Limb (tissue), 2 donors: ENCODE results near the gene CEP131.

Source experiments
- DNase-seq, 2 donors: peaks; one replicate each; pipeline ENCODE4 v3.0.0-alpha.2; 2016; ENCODE audit errors: extremely low spot score in 2 of 2

The CEP131 gene

DNA sequence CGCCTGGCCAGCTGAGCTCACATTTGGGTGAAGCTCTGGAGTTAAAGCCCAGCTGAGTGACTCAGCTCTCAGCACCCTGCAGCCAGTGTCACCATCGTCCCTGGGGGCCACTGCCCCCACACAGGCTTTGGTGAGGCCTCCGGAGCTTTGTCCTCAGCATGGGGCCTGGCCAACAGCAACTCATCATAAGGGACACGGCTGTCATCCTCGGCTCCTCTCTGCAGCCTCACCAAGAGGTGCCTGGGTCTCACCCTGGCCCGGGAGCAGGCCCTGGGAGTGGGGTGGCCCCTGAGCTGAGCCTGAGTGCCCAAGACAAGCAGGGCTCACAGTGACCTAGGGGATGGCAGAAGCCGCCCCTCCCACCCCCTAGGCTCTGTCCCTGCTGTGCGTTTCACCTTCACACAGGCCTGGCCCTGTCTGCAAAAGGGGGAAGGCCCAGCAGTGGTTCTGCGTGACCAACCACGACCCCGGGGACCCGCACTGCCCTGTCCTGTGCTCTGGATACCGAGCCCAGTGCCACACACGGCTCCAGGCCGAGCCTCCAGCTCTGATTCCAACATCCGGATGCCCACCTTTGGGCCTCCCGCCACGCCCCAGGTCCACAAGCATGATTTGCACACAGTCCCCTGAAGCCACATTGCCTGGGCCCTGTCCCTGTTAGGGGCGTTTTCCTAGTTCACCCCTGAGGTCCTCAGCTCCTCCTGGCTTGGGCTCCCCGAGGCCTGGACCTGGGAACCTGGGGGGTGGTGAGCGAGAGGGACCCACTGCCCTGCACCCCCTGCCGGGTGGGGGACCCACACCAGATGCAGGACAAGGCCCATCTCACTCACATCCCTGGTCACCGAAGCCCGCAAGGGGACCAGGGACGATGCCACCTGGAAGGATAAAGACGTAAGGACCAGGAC lies 34.9 kb downstream of the CEP131 start:
- DNase-seq: no peak

DNA sequence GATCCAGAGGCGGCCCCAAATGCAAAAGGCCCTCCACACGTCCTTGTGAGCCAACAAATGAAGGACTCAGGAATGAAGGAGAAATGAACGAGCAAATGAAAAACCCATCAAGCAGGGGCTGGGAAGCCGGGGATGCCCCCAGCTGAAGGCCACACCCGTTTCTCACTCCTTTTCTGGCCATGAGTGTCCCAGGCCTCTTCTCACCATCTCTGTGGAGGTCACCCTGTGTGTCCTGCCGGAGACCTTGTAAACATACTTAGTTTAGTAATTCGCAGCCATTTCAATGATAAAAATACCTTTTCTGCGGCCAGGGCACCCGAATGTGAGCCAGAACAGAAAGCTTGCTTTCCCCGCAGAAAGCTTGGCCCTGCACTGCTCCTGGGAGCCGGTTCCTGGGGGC lies 35.6 kb downstream of the CEP131 start:
- no peak for DNase-seq

DNA sequence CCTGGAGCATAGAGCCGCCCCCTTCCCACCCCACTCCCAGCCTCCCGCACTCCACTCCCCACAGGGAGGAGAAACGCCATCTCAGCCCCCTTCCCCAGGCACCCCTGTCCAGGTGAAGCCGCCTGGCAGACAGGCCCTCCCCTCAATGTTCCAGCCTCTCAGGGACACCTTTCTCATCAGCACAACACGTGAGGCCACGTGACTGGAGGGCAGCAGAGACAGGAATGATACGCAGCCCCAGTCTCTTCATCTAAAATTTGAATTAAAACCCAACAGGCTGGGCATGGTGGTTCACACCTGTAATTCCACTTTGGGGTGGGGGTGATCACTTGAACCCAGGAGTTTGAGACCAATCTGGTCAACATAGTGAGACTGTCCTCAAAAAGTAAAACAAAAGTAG lies 36.6 kb downstream of the CEP131 start:
- no peak for DNase-seq

DNA sequence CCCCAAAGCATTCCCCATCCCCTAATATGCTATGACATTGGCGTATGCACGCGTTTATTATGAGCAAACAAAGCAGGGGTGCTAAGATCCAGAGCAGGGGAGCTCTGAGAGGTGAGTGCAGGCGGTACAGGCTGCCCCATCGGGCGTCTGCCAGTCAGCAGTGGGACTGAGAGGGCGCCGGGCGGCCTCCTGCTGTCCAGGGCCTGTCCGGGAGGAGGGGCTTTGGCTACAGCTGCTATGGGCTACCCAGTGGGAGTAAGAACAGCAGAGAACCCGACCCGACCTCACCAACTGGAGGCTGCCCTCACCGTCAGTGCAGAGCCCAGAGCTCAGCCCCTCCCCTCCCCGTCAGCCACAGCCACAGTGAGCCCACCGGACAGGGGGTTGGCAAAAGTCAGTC lies 38.2 kb downstream of the CEP131 start:
- no peak for DNase-seq

DNA sequence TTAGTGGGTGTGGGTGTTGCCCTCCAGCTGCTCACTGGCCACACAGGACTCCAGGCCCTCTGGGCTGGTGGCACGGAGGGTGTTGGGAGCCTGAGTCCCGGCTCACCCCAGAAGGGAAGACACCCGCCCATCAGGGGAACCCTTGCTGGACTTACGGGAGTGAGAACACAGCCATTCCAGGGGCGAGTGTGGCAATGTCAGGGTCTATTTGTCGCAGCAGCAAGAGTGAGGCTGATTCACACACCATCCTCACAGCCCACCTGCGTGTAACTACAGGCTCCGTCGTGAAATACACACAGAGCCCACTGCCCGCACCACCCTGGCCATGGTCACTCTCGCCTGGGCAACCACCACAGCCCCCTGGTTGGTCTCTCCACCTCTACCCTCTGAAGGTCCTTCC lies 39.0 kb downstream of the CEP131 start:
- DNase-seq: no peak

DNA sequence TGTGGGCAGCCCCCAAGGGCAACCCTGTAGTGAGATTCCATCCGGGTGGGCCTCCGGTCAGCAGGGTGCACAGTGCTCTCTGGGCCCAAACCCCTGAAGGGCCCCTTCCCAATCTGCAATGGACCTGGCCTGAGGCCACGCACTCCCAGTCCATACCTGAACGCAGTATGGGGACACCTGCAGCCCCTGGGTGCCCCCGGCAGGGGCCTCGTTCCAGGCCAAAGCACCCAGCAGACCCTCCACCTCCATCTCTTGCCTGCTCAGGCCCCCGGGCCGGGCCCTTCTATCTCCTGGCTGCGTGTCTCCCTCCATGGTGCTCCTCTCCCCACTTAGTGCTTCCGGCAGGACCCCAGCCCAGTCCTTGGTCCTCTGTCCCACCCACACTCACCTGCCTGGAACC lies 39.4 kb downstream of the CEP131 start:
- DNase-seq: no peak

DNA sequence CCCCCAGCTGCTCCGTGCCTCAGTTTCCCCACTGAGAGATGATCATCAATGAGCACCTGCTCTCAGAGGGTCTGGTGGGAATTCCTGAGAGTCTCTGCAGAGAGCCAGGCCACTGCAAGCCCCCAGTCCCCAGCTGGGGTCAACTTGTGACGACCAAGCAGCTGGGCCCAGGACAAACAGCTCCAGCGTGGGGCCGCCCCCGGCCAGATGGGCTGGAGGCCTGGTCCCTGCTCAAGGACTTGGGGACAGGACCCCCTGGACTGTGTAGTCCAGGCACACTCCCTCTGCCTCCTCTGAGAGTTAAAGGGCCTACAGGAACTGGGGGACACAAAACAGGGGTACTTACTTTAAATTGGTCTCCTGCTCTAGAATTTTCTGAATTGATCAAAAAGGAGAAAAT lies 40.2 kb downstream of the CEP131 start:
- DNase-seq: no peak

DNA sequence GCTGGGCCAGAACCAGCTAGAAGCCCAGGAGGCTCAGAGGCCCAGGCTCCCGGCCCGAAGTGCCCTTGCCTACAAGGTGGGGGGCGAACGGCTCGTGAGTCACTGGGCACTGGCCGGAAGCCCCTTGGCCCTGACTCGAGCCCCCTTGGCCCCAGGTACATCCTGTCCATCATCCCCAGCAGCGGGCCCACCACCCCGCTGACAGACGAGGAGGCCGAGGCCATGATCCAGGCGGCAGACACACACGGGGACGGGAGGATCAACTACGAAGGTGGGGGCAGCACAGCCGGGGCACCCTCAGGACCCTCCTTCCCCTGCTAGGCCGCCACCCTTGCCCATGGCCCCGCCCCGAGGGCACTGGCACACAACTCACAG lies 41.0 kb downstream of the CEP131 start:
- no peak for DNase-seq

DNA sequence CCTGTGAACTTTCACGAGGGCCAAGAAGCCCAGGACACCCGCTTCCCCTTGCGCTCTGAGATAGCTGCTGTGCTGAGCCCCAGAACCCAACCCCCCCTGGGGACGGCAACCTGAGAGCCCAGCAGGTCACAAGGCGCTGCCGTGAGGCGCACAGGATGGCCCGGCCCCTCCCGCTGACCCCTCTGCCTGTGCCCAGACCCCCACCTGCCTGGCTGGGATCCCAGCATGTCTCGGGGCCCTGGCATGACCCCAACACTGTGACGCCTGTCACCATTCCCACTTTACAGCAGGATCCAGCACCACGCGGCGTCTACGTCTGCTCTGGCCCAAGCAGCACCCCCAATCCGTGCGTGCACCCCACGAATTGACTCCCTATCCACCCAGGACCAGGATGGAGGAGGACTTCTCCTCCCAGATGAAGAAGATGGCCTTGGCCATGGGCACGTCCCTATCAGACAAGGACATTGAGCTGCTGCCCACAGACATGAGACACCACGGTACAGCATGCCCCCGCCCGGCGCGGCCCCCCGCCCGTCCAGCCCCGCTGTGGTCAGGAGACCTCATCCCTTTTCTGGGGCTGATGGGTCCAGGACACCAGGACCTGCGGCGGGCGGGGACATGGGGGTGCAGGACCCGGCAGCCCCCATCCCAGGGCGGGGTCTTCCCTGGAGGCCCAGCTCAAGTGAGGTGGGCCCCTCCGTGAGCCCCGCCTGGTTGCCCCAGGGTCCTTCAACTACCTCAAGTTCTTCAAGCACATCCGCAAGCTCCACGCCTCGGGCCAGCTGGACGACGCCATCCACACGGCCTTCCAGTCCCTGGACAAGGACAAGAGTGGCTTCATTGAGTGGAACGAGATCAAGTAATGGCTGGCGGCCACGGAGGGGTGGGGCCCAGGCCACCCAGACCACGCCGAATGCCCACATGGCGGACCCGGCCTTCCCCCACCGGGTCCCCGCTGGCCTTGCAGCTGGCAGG lies 41.6 kb downstream of the CEP131 start:
- DNase-seq: no peak

DNA sequence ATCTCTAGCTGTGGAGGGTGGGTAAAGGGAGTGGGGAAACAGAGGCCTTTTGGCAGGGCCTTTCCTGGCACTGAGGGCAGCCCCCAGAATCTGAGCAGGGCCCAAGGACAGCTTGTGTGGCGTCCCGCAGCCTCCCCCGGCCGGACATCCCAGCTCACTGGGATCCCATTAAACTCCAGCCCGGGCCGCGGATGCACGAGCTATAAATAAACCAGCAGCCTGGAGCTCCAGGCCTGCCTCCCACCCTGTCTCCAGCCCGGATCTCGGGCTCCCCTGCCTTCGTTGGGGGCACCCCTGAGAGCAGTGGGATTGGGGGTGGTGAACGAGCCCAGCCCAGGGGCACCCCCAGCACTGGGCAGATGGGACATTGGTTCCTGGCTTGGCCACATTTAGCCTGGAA lies 42.9 kb downstream of the CEP131 start:
- DNase-seq: no peak

DNA sequence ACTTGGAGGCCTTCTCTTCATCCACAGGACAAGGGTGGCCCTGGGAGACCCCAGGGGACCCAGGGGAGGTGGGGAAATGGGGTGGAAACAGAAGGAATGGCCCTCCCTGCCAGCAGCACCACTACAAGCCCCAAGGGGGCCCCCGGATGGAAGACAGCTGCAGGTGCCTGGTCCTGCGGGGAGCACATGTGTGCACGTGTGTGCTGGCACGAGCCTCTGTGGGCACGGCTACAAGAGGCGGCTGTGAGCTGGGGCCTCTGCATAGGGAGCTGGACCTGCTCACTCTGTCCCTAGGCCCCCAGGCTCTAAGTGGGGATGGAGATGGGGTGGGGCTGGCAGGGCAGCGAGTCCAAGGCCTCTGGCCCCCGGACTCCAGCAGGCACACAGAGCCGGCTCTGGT lies 43.5 kb downstream of the CEP131 start:
- no peak for DNase-seq

DNA sequence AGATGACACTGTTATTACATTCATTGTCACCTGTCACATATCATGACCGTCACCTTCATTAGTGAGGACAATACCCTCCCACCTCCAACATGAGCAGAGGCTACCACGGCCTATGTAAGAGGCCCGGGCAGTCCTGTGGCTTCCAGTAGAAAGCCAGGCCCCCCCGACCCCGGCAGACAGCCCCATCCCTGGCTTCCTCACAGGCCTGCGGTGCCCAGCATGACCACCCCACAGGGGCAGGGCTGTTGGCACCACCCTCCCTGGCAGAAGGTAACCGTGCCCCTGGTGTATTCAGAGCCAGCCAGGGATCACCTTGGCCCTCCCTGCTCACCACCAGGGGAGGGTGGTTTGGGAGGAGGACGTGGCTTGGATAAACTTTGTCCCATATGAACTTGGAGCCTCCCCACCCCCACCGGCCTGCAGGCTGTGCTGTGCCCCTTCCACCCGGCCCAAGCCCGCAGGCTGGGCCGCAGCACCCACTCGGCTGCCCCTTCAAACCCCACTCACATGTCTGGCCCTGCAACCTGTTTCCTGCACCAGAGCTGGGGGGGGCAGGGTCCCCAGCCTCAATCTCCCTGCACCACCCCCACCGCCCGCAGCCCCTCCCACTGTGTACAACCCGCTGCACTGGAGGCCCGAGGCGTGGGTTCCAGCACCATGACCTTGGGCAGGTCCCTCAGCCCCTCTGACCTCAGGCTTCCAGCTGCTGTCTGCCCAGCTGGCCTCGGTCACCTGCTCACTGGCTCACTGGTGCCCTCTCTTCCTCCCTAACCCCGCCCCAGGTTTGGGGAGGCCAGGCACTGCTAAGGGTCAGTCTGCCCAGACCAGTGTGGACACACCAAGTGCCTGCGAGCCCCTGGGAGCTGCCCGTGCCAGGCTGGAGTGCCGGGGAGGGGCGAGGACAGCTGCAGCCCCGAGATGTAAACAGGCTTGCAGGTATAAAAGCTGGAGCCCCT lies 44.4 kb downstream of the CEP131 start:
- DNase-seq: no peak

DNA sequence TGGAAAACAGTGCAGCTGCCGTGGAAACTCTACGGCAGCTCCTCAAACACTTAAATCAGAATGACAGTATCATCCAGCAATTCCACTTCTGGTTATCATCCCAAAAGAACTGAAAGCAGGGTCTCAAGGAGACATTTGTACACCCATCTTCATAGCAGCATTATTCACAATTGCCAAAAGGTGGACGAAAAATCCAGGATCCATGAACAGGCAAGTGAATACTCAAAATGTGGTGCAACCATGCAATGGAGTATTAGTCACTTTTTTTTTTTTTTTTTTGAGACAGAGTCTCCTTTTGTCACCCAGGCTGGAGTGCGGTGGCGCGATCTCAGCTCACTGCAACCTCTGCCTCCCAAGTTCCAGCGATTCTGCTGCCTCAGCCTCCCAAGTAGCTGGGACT lies 46.1 kb downstream of the CEP131 start:
- no peak for DNase-seq

DNA sequence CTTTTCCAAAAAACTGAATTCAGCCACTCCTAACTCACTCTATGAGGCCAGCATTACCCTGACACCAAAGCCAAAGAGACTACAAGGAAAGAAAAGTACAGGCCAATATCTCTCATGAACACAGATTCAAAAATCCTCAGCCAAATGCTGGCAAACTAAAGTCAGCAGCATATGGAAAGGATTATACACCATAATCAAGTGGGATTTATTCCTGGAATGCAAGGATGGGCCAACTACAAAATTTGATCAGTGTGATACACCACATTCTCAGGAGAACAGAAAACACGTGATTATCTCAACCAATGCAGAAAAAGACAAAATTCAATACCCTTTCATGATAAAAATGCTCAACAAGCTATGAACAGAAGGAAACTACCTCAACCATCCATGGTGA lies 49.0 kb downstream of the CEP131 start:
- no peak for DNase-seq

DNA sequence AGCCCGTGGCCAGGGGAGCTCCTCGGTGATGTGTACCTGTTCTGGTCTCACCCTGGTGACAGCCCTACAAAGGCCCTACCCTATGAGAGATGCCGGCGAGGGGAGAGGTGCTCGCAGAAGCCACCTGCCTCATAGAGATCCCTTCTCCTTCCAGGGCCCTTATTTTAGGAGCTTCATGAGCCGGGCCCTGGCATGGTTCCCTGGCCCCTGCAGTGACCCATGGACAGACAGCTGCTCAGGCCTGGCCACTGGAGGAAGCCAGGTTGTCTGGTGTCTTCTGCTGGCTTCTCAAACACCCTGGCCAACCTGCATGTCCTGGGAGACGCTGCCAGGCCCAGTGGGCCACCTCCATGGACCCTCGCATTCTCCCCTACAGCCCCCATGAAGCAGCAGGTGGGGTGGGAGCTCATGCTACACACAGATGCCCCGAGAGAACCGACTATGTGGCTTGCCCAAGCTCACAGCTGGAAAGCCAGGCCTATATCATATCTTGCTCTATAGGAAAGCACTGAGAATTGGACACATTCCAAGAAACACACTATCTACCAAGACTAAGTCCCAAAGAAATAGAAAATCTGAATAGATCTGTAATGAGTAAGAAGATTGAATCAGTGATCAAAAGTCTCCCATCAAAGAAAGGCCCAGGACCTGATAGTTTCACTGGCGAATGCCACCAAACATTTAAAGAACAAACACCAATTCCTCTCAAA lies 49.6 kb downstream of the CEP131 start:
- no peak for DNase-seq

DNA sequence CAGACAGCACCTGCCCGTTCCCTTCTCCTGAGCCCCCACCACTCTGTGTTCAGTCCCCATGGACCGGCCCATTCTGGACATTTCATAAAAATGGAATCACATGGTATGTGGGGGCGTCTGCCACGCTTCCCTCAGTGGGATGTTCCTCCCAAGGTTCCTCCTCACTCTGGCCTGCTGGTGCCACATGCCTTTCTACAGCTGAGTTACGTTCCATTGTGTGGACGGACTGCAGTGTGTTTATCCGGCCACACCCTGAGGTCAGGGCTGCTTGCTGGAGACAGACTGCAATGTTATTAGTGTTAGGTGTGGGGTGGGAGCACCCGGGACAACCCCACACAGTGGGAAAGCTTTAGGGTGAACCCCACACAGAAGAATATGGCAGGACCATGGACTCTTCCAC lies 50.8 kb downstream of the CEP131 start:
- no peak for DNase-seq

DNA sequence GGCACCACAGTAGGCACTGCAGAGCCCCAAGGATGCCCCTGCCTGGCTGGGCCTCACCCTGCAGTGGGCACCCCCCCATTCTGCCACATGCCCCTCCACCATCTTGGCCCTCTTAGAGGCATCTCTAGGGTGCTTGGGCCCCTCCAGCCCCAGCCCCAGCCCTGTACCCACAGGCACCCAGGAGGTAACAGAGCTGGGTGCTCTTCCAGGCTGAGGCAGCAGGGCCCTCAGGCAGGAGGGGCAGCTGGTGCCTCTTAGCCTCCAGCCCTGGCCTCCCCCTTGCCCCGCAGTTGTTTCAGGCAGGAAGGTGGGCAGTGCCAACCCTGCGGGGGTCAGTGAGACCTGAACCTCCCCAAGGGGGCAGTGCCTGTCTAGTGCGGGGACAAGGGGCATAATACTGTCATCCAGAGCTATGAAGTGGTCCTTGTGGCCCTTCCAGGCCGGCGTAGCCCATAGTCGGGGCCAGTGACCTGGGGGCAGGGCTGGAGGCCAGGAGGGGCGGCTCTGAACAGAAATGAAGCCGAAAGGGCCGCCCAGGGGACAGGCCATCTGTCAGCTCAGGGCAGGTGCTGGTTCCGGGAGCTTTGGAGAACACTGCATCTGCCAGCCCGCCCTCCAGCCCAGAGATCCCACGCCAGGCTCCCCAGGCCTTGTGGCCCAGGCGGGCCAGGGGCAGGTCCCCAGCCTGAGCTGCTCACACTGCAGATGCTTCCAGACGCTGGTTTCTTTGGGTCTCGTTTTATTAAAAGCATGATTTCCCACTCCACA lies 51.9 kb downstream of the CEP131 start:
- DNase-seq: no peak

DNA sequence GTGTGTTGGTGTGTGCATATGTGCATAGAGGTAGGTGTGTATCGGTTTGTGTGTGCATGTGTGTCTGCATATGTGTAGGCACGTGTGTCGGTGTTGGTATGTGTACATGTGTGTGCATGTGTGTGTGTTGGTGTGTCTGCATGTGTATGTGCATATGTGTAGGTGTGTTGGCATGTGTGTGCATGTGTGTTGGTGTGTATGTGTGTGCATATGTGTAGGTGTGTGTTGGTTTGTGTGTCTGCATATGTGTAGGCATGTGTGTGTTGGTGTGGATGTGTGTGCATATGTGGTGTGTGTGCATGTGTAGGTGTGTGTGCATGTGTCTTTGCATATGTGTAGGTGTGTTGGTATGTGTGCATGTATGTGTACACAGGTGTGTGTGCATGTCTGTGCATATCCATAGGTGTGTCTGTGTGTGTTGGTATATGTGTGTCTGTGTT lies 52.9 kb downstream of the CEP131 start:
- no peak for DNase-seq

DNA sequence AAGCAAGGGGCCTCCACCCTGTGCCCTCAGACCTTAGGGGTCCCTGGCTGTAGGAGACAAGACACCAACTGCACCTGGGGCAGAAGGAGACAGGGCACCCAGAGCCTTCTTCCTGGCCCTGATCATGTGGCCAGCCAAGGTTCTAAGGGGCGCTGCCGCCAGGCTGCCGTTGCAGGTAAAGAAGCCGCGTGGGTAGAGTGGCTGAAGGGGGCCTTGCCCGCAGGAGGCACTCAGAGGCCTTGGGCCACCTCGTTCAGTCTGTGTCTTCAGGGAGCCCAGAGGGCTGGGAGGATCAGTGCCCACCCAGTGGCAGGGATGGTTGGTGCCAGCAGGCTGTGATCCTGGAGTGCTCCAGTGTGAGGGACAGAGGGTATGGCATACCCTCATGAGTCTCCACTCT lies 55.1 kb downstream of the CEP131 start:
- no peak for DNase-seq

DNA sequence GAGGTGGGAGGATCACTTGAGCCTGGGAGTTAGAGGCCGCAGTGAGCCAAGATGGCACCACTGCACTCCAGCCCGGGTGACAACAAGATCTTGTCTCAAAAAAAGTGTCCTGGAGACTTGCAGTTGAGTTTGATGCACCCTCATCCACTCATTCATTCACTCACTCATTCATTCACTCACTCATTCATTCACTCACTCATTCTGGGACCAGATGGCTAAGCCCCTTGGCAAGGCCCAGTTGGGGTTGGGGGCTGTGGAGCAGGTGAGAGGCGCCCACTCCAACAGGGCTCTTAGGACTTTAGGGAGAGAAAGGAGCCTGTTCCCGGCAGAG lies 55.6 kb downstream of the CEP131 start:
- DNase-seq: no peak
